GM18508 (cell line): ENCODE results near the gene PACRG.
A peak's percentile ranks its signal among the peaks of the same experiment; 100 is the strongest.
"Not testable (repeated sequence)": the region's sequence is repeated elsewhere in the genome, so short reads cannot be mapped to it uniquely, and the experiment has no call there.

Experiments
- ATAC-seq: cut with Tn5 transposase; IDR thresholded peaks from one replicate; pipeline ENCODE4 v1.9.1; 2021; ENCODE audit warnings: moderate number of reproducible peaks; ENCODE audit not compliant: insufficient read depth, unreplicated experiment

PACRG gene

GRCh38 chr6:162727322-162728182, at the start of gene PACRG, which contains the start of gene PRKN:
Gene PACRG (plus strand): TSS chr6:162727974.
Gene PRKN (minus strand): TSS chr6:162727766.
- ATAC-seq, result peak; percentile 92

DNA sequence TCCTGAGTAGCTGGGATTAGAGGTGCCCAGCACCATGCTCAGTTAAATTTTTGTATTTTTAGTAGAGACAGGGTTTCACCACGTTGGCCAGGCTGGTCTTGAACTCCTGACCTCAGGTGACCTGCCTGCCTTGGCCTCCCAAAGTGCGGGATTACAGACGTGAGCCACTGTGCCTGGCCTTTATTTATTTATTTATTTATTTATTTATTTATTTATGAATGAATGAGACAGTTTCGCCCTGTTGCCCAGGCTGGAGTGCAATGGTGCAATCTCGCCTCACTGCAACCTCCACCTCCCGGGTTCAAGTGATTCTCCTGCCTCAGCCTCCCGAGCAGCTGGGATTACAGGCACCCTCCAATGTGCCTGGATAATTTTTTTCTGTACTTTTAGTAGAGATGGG, 48.9 kb upstream of the PACRG start:
- not testable (repeated sequence) for ATAC-seq

DNA sequence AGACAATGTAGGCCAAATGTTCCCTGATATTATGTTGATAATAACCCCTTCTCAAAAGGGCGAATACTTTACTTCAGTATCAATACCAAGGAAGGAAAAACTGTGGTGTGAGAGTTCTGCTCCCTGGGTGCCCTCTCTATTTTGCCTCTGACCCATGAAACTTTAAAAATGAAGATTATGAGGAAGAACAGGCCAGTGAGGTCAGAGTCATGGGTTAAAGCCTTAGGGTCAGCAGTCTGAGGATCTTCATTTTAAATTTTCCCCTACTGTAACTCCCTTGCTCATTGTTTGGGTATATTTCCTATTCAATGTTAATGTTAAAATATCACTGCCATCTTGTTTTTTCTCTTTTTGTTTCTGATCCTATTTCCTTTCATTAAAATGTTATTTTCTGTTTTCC, 48.1 kb upstream of the PACRG start:
- no peak for ATAC-seq

- no peak for ATAC-seq
Observed at GRCh38 chr6:162680367-162680766, 47.4 kb upstream of the PACRG start.

DNA sequence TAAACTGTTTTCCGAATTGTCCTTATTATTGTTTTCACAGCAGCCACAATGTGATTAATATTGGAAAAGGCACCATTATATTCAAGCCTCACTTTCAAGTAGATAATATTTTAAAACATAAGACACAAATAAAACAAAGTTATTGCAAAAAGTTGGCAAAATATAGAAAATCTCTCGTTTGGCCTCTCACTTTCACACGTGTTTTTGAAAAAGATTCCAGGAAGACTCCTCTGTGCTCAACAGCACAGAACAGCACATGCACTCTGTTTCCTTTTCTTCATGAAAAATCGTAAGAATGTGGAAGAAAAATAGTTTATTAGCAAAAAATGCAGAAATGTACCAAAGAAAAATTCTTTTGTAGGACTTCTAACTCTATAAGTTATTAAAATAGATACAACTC, 46.9 kb upstream of the PACRG start:
- no peak for ATAC-seq

DNA sequence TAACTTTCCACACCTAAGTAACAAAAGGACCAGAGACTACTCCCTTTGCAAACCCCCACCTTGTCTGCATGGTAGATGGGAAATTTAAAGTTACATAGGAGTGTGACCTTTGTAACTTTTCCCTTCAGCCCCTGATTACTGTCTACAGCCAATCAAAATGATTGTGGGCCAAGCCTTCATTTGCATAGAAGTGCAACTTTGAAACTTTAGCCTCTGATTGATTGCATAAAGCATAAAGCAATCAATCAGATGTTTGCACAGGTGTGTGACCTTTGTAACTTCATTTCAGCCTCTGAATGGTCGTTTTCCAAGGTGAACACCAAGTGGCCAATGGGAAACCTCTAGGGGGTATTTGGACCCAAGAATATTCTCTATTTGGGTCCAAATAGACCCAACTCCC, 46.3 kb upstream of the PACRG start:
- no peak for ATAC-seq

DNA sequence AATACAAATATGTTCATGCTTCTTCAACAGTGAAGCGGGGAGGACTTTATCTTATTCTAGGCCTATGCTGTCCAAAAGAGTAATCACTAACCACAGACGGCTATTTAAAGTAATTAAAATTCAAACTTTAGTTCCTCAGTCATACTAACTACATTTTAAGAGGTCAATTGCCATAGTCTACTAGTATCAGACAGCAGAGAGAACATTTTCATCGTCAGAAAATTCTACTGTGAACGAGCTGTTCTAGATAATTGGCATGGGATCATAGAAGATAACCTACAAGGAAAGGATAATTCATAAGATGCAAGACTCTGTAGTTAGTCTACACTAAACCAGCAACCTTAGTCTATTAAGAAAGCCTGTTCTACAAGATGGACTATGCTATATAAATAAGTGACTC, 44.6 kb upstream of the PACRG start:
- no peak for ATAC-seq

- ATAC-seq, result no peak
Observed at GRCh38 chr6:162684052-162684451, 43.7 kb upstream of the PACRG start.

GRCh38 chr6:162684961-162685360, 42.8 kb upstream of the PACRG start:
- no peak for ATAC-seq

GRCh38 chr6:162685586-162685985, 42.2 kb upstream of the PACRG start:
- ATAC-seq, result no peak

GRCh38 chr6:162688751-162689345, 38.9 kb upstream of the PACRG start:
- no peak for ATAC-seq

DNA sequence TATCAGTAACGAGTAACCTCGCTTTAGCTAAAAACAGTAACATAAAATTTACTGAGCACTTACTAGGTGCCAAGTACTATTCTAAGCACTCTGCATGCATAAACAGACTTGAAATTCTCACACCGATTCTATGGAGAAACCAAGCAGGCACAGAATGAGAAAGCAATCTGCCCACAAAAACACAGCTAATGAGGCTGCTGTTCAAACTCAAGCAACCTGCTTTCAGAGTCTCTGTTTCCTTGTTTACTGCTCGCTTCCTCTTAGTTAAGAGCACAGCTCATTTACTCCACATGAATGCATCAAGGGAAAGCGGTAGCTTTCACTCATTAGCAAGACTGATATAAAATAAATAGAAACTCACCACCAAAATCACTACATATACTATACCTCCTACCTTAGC, 37.6 kb upstream of the PACRG start:
- ATAC-seq, result no peak

DNA sequence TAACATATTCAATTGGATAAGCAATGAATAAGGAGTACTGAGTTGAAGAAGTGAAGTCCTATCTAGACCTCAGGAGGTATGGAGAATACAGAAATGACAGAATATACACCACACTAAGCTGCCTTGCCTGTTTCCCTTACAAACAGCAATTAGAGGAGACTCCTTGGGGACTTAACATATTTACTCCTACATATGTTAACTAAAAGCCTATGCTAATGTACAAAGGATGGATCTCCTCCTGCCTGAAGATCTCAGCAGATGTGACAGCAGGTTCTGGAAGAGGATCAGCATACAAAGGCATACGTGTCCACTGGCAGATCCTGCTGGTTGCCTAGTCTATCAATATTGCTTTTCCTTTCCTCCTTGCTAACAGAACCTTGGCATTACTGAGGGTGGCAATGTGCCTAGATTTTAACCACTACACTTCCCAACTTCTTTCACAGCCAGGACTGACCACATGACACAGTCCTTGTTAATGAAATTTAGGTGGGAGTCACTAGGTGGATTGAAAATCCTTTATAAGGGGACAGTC, 29.8 kb upstream of the PACRG start:
- ATAC-seq, result no peak

DNA sequence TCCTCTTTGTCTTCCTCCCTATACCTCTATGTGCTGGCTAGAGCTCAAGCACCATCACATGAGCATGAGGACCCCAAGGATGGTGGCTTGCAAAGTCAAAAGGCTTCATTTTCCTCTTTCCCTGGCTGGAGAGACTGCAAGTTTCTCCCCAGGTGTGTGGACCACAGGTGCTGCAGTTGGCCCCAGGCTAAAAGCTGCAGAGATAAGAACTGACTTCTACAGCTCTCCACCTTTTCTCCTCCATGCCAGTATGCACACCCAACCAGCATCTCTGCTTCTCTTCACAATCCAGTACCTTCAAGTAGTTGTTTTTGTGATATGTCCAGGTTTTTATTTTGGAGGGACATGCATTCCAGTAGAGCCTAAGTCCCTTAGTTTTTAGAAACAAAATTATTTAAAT, 29.3 kb upstream of the PACRG start:
- ATAC-seq, result no peak

- no peak for ATAC-seq
Observed at GRCh38 chr6:162699961-162700360, 27.8 kb upstream of the PACRG start.

- no peak for ATAC-seq
Observed at GRCh38 chr6:162700966-162701365, 26.8 kb upstream of the PACRG start.

DNA sequence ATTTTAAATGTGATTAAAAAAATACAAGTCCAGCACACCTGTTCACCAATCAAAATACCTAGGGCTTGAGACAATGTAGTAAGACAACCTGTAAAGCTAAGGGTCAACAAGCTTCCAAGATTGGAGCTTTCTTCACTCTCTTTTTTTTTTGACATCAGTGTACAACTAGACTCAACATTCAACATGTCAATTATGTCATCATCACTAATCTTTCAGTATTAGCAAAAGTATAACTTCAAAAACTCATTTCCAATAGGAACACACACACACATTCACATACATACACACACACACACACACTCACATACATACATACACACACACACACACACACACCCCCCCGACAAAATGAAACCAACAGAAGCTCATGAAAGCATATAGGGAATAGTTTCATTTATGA, 26.2 kb upstream of the PACRG start:
- ATAC-seq, result no peak

GRCh38 chr6:162702446-162702845, 25.3 kb upstream of the PACRG start:
- no peak for ATAC-seq

- ATAC-seq, result no peak
Observed at GRCh38 chr6:162704001-162704400, 23.8 kb upstream of the PACRG start.

DNA sequence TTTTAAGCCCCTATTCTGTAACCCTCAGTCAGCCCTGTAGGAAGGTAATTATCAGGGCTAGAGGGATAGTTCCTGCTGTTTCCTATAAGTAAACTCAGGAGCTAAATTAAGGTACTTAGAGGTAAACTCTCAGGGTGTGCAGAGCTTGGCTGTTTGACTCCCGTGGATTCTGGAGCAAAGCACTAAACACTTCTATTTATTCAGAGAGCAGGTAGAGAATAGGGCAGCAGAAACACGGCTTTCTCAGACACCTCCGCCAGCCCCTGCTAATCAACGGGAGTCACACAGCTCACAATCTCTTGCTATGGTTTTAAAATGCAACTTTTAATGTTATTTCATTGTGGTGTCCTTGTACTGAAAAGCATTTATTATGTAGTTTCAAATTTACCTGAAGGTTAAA, 22.0 kb upstream of the PACRG start:
- no peak for ATAC-seq

DNA sequence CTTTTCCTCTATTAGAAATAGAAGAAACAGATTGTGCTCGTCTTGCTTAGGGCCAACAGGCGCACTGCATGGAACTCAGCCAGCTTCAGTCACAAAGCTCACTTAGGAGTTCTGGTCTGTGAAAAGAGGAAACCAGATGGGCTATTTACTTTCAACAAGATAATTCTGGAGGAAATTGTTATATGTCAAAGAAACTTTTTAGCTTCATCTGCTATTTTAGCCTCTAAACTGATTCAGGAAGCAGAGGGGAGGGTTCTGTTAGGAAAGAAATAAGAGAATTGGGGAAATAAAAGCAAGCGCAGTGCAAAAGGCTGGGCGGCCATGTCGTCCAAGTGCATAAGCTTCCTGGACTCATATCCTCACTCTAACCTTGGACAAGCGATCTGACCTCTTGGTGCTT, 21.5 kb upstream of the PACRG start:
- ATAC-seq, result no peak

GRCh38 chr6:162708971-162709370, 18.8 kb upstream of the PACRG start:
- no peak for ATAC-seq
